Endothelial cell of umbilical vein (primary cell): Measurements from ENCODE around the gene BACH2. TPM values are rescaled to one million over a fixed set of nuclear protein-coding genes. Genes with fewer than 3 reads are reported as not detected.

Source experiments
- BruUV-seq: library from RNA; stranded (reverse); fragments of 400-500 nt; replicated peaks from 2 replicates; lab custom pipeline; 2021; lab: Mats Ljungman, UMichigan
- CTCF ChIA-PET: fragments of 300-600, 350-600 bp; sonication (Branson Sonifier 250); formaldehyde crosslinking; loops from one replicate; lab custom pipeline; 2021; ENCODE audit warnings: antibody characterized with exemption, inconsistent platforms; lab: Charles Lee
- POLR2A ChIA-PET: fragments of 300-600, 350-600 bp; sonication (Branson Sonifier 250); formaldehyde crosslinking; loops from one replicate; lab custom pipeline; 2021; ENCODE audit warnings: antibody characterized with exemption, inconsistent platforms; lab: Charles Lee
- DNase-seq: peaks from one replicate; pipeline ENCODE4 v3.0.0-alpha.2; 2011; ENCODE audit warnings: low read depth, low spot score
- FAIRE-seq: peaks from 2 replicates; lab custom pipeline; 2011; peaks lifted over from hg19 to GRCh38; lab: Jason Lieb, UNC
- H2AFZ ChIP-seq: 2 replicates; pipeline ENCODE4 v1.6.0; 2012; ENCODE audit warnings: low read depth, low read length, control low read depth, inconsistent platforms
- H3K27ac ChIP-seq: 2 replicates; pipeline ENCODE4 v1.5.1; 2011; ENCODE audit warnings: low read depth, mild to moderate bottlenecking, control low read depth, low read length, moderate library complexity; ENCODE audit not compliant: insufficient read depth
- H3K27me3 ChIP-seq, 2 experiments: 2 replicates each; pipeline versions ENCODE4 v1.6.0 to v1.6.1; 2011; ENCODE audit warnings: low read length in 2 of 2, mixed read lengths in 1 of 2; ENCODE audit not compliant: control insufficient read depth in 2 of 2, insufficient read depth in 2 of 2
- H3K36me3 ChIP-seq, 2 experiments: 2 replicates in 1 of 2; 3 replicates in 1 of 2; pipeline ENCODE4 v1.5.1; 2011; ENCODE audit warnings: low read length in 2 of 2, mild to moderate bottlenecking in 1 of 2, moderate library complexity in 1 of 2; ENCODE audit not compliant: control insufficient read depth in 2 of 2, insufficient read depth in 2 of 2; ENCODE audit errors: extremely low read depth in 1 of 2
- H3K4me1 ChIP-seq: 3 replicates; pipeline ENCODE4 v1.5.1; 2011; ENCODE audit warnings: mild to moderate bottlenecking, low read length; ENCODE audit not compliant: control insufficient read depth, insufficient read depth; ENCODE audit errors: extremely low read depth
- H3K4me2 ChIP-seq: 2 replicates; pipeline ENCODE4 v1.6.1; 2011; ENCODE audit warnings: low read length, control low read depth, mixed read lengths; ENCODE audit not compliant: insufficient read depth
- H3K4me3 ChIP-seq, 3 experiments: fragments of 200-600 bp in 1 of 3; sonication (generic), shearing (Covaris generic) in 1 of 3; replicated peaks in 1 of 3; 2 replicates each; pipeline ENCODE4 v1.5.1; 2011 to 2016; ENCODE audit warnings: control low read depth in 3 of 3, low read length in 3 of 3, mild to moderate bottlenecking in 2 of 3, inconsistent platforms in 1 of 3, low read depth in 1 of 3, moderate library complexity in 1 of 3; ENCODE audit not compliant: insufficient read depth in 1 of 3
- H3K79me2 ChIP-seq: 2 replicates; pipeline ENCODE4 v1.6.0; 2012; ENCODE audit warnings: low read length, inconsistent platforms; ENCODE audit not compliant: control insufficient read depth, insufficient read depth
- H3K9ac ChIP-seq: replicated peaks from 2 replicates; pipeline ENCODE3; 2011; ENCODE audit warnings: low read length, control low read depth; ENCODE audit not compliant: insufficient read depth; ENCODE audit errors: extremely low read depth
- H3K9me1 ChIP-seq: replicated peaks from 3 replicates; pipeline ENCODE4 v1.6.0; 2011; ENCODE audit warnings: mild to moderate bottlenecking, low read length; ENCODE audit not compliant: control insufficient read depth, insufficient read depth; ENCODE audit errors: extremely low read depth
- H3K9me3 ChIP-seq: replicated peaks from 2 replicates; pipeline ENCODE4 v1.5.1; 2012; ENCODE audit warnings: low read length, inconsistent platforms; ENCODE audit not compliant: control insufficient read depth, insufficient read depth
- H4K20me1 ChIP-seq: replicated peaks from 2 replicates; pipeline ENCODE3; 2011; ENCODE audit warnings: mild to moderate bottlenecking, low read length; ENCODE audit not compliant: control insufficient read depth, insufficient read depth; ENCODE audit errors: extremely low read depth
- EZH2 ChIP-seq: IDR thresholded peaks from 2 replicates; pipeline ENCODE4 v1.6.1; 2012; ENCODE audit warnings: borderline replicate concordance, low read depth, mild to moderate bottlenecking, moderate library complexity, low read length, inconsistent platforms; ENCODE audit not compliant: severe bottlenecking
- FOS ChIP-seq: IDR thresholded peaks from 2 replicates; pipeline ENCODE4 v1.6.1; 2011; ENCODE audit warnings: mild to moderate bottlenecking, low read length, moderate library complexity, borderline replicate concordance; ENCODE audit not compliant: insufficient read depth
- GATA2 ChIP-seq: IDR thresholded peaks from 2 replicates; pipeline ENCODE4 v1.7.0; 2011; ENCODE audit warnings: low read depth, mild to moderate bottlenecking, moderate library complexity, mixed read lengths, low read length; ENCODE audit not compliant: insufficient read length, insufficient read depth
- JUN ChIP-seq: IDR thresholded peaks from 2 replicates; pipeline ENCODE4 v1.6.1; 2011; ENCODE audit warnings: borderline replicate concordance, low read depth; ENCODE audit not compliant: insufficient read length, insufficient read depth
- MYC ChIP-seq: IDR thresholded peaks from one replicate; pipeline ENCODE4 v1.6.1; 2011; ENCODE audit warnings: mild to moderate bottlenecking, low read depth, low read length
- POLR2A ChIP-seq: IDR thresholded peaks from 2 replicates; pipeline ENCODE4 v1.6.1; 2012; ENCODE audit warnings: low read depth, mild to moderate bottlenecking, control low read depth, low read length
- POLR2AphosphoS5 ChIP-seq: IDR thresholded peaks from 2 replicates; pipeline ENCODE4 v1.6.1; 2012; ENCODE audit warnings: low read depth, mild to moderate bottlenecking, control low read depth, low read length, moderate library complexity; ENCODE audit not compliant: insufficient read depth
- dilution Hi-C: fragments of 300-500 bp; cut with MboI; formaldehyde crosslinking; loops from one replicate; pipeline ENCODE4 v1.15.0; 2019; ENCODE audit warnings: low sequenced_read_pairs; ENCODE audit not compliant: extremely low pct_ligation_motif_present
- intact Hi-C: fragments of 100-400 bp; cut with micrococcal nuclease; formaldehyde crosslinking; loops from one replicate; pipeline ENCODE4 v1.10.0; 2022
- polyA plus RNA-seq, 4 experiments: library from polyadenylated mRNA; depleted of rRNA in 3 of 4; stranded (reverse) in 3 of 4; unstranded in 1 of 4; fragments of >200 nt; gene quantifications; 2 replicates each; pipeline versions ENCODE4 v1.2.1 to v1.2.3, GENCODE V29; 2011 to 2012; ENCODE audit warnings: missing spikeins in 1 of 4
- total RNA-seq: library from RNA; stranded (reverse); gene quantifications from 2 replicates; pipeline ENCODE4 v1.2.3, GENCODE V29; 2021
- TF ChIP-seq, protein P1 (sequence below), 2 donors: IDR thresholded peaks; 1 replicate in 1 of 2; 2 replicates in 1 of 2; pipeline ENCODE4 v1.5.1; 2011; ENCODE audit warnings: low read length in 2 of 2, mild to moderate bottlenecking in 2 of 2, moderate library complexity in 2 of 2, control low read depth in 1 of 2, inconsistent platforms in 1 of 2, low read depth in 1 of 2; ENCODE audit not compliant: insufficient read depth in 1 of 2; ENCODE audit errors: extremely low read depth in 1 of 2
- TF ChIP-seq, protein P2 (sequence below): IDR thresholded peaks from 2 replicates; pipeline ENCODE4 v1.6.1; 2011; ENCODE audit not compliant: insufficient read depth, insufficient read length

BACH2 gene
- total and polyA plus RNA-seq, 2 donors (not counting 3 experiments of a cell fraction or from before 2014, with no cell fraction given) = 1.7 to 5.6 TPM

DNA sequence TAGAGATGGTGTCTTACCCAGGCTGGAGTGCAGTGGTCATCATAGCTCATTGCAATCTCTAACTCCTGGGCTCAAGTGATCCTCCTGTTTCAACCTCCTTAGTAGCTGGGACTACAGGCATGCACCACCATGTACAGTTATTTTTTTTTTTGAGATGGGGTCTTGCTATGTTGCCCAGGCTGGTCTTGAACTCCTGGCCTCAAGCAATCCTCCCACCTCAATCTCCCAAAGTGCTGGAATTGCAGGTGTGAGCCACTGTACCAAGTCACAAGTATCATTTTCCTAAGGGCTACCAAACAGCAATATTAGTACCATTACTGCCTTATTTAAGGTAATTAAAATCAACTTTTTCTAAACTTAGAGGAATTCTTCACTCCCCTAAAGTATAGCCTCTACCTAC, 49.4 kb downstream of the BACH2 start:
- H3K4me2 ChIP-seq = no peak overlapping the region
- no peak for FAIRE-seq

More for the DNA sequence above, 49.4 kb downstream of the BACH2 start:
- no TSS peak for BruUV-seq
- H3K27ac ChIP-seq = no peak overlapping the region
- intact Hi-C loops (no loop called here), dilution Hi-C loops (no loop called here)
- no peaks in the 10 kb centered on the region for H3K36me3 ChIP-seq
- ChIA-PET POLR2A (no interaction called here), CTCF (interaction anchor here (1.0 kb wide), 1 partner anchor 307 kb away, joined by 3 read pairs; no protein-coding TSS in a partner anchor)
- H4K20me1 ChIP-seq = no peaks in the 10 kb centered on the region
- H3K27me3 ChIP-seq = no peaks in the 10 kb centered on the region
- no peak for DNase-seq
- no peak overlapping the region for H3K9ac ChIP-seq
- no peak overlapping the region for H2AFZ ChIP-seq
- no peaks in the 10 kb centered on the region for H3K9me1 ChIP-seq
- TF ChIP-seq JUN (no peak), MYC (no peak), EZH2 (no peak), GATA2 (no peak), FOS (no peak), POLR2A (no peak), POLR2AphosphoS5 (no peak)
- TF ChIP-seq, protein P1, sequence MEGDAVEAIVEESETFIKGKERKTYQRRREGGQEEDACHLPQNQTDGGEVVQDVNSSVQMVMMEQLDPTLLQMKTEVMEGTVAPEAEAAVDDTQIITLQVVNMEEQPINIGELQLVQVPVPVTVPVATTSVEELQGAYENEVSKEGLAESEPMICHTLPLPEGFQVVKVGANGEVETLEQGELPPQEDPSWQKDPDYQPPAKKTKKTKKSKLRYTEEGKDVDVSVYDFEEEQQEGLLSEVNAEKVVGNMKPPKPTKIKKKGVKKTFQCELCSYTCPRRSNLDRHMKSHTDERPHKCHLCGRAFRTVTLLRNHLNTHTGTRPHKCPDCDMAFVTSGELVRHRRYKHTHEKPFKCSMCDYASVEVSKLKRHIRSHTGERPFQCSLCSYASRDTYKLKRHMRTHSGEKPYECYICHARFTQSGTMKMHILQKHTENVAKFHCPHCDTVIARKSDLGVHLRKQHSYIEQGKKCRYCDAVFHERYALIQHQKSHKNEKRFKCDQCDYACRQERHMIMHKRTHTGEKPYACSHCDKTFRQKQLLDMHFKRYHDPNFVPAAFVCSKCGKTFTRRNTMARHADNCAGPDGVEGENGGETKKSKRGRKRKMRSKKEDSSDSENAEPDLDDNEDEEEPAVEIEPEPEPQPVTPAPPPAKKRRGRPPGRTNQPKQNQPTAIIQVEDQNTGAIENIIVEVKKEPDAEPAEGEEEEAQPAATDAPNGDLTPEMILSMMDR (IDR thresholded peaks at IDR 0.05; ENCODE audit: extremely low read depth in 1 of 2, insufficient read depth in 1 of 2, low read depth in 1 of 2, low read length in 2 of 2) = no peak
- TF ChIP-seq, protein P2, sequence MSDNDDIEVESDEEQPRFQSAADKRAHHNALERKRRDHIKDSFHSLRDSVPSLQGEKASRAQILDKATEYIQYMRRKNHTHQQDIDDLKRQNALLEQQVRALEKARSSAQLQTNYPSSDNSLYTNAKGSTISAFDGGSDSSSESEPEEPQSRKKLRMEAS = no peak
- H3K4me1 ChIP-seq = no peaks in the 10 kb centered on the region
- no peaks in the 10 kb centered on the region for H3K9me3 ChIP-seq
- no peaks in the 10 kb centered on the region for H3K79me2 ChIP-seq
- H3K4me3 ChIP-seq = no peak overlapping the region
